OCI-LY7 (cell line): ENCODE results near the gene MAPK8IP2.

ENCODE experiments used
- EZH2phosphoT487 ChIP-seq: fragments of 200-600 bp; sonication (generic); IDR thresholded peaks from 2 replicates; pipeline ENCODE4 v1.6.1; 2018; ENCODE audit warnings: low read depth, borderline replicate concordance, mild to moderate bottlenecking, mixed run types, antibody characterized with exemption, low read length, moderate library complexity, mixed read lengths
- TF ChIP-seq, protein P1 (sequence below): fragments of 200-600 bp; sonication (generic); conservative IDR thresholded peaks from 2 replicates; pipeline ENCODE4 v1.5.1; 2014; ENCODE audit warnings: mild to moderate bottlenecking, antibody characterized with exemption, low read length, moderate library complexity, mixed read lengths

DNA sequence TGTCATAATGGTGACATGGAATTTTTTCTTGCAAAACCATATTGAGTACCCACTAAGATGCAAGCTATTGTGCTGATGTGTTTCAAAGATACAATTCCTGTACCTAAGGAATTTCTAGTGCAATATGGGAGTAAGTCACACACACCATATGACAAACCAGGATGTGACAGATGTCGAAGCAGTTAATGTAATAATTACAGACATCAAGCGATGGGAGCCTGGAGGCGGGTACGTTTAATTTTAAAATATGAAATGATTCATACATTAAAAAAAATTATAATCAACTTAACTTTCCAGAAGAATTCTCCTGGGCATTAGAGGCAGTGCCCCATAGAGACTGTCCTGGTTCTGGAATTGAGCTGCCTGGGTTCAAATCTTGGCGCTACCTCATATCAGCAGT, 43.9 kb upstream of the MAPK8IP2 start:
- TF ChIP-seq, protein P1, sequence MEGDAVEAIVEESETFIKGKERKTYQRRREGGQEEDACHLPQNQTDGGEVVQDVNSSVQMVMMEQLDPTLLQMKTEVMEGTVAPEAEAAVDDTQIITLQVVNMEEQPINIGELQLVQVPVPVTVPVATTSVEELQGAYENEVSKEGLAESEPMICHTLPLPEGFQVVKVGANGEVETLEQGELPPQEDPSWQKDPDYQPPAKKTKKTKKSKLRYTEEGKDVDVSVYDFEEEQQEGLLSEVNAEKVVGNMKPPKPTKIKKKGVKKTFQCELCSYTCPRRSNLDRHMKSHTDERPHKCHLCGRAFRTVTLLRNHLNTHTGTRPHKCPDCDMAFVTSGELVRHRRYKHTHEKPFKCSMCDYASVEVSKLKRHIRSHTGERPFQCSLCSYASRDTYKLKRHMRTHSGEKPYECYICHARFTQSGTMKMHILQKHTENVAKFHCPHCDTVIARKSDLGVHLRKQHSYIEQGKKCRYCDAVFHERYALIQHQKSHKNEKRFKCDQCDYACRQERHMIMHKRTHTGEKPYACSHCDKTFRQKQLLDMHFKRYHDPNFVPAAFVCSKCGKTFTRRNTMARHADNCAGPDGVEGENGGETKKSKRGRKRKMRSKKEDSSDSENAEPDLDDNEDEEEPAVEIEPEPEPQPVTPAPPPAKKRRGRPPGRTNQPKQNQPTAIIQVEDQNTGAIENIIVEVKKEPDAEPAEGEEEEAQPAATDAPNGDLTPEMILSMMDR, result no peak
- TF ChIP-seq EZH2phosphoT487, result no peak
